Pericardium fibroblast (primary cell): Measurements from ENCODE around the gene KRT73. TPM values are rescaled to one million over a fixed set of nuclear protein-coding genes. Genes with fewer than 3 reads are reported as not detected.

Experiments used
- total RNA-seq: library from RNA; depleted of rRNA; stranded (reverse); fragments of >200 nt; gene quantifications from 2 replicates; pipeline ENCODE4 v1.2.3, GENCODE V29; 2015

The KRT73 gene
- total RNA-seq = not detected in 2 replicates

DNA sequence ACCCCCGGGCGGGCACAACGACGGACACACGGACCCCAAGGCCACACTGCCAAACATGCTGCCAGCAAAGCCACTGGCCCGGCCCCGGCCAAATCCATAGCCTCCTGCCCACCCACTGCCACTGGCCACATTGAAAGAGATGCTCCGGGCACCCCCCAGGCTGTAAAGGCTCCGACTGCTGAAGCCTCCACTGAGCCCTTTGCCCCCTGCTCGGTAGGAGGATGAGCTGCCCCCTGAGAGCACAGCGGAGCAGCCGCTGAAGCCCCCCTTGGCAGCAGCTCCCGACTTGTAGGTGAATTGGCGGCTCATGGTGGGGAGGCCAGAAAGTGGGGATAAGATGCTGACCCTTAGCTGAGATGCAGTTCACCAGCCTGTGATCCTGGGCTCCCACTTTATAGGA lies at the start of gene KRT73:
KRT73 (minus strand) TSS at position 344 of the 400 bp plus-strand sequence; CDS start at position 309, 35 bp downstream.

DNA sequence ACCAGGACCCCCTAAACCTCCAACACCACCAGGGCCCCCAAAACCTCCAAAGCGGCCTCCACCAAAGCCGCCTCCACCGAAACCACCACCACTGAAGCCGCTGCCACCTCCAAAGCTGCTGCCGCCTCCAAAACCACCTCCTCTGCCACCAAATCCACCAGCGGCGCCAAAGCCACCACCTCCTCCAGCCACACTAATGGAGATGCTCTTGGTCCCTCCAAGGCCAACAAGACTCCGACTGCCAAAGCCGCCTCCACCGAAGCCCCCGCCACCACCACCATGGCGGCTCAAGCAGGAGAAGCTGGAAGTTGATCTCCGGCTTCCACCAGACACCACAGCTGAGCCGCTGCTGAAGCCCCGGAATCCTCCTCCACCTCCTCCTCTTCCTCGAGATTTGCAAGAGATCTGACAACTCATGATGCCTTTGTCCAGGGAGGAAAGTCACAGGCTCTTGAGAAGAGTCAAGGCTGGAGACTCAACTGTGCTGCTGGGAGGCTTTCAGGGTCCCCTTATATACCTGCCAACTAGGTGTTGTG lies 33.4 kb upstream of the KRT73 start, which contains the start of gene KRT2:
KRT2 (minus strand) TSS at position 486 of the 536 bp plus-strand sequence; CDS start at position 417, 69 bp downstream.

DNA sequence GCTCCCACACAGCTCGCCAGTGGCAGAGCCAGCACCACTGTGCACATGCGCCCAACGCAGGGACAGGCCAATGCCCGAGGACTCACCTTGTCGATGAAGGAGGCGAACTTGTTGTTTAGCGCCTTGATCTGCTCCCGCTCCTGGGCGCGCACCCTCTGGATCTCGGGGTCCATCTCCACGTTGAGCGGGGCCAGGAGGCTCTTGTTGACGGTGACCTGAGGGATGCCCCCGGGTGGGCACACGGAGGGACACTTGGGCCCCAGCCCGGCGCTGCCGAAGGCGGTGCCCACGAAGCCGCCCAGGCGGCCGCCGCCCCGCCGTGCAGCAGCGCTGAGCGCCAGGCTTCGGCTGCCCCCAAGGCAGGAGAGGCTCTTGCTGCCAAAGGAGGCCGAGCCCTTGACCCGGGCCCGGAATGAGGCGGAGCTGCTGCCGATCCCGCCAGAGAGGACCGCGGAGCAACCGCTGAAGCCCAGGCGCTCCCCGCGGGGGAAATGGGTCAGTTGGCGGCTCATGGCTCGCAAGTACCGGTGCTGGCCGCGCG lies 17.3 kb downstream of the KRT73 start, which contains the start of gene KRT72:
KRT72 (minus strand) TSS at position 523 of the 541 bp plus-strand sequence; CDS start at position 512, 11 bp downstream.

GRCh38 chr12:52573743-52574142 lies 44.6 kb downstream of the KRT73 start, which contains the start of gene KRT74:
KRT74 (minus strand) TSS chr12:52573843; CDS start chr12:52573777, 66 bp downstream.

Other genes starting within 250 kb of the KRT73 start
- gene KRT84, start 232.9 kb downstream of the KRT73 start, total RNA-seq = 0.09 TPM in 1 of 2 replicates, not detected in the other
- gene KRT82, start 212.2 kb downstream of the KRT73 start, total RNA-seq = not detected in 2 replicates
- gene KRT75, start 184.2 kb downstream of the KRT73 start, total RNA-seq = not detected in 2 replicates
- gene KRT6B, start 166.4 kb downstream of the KRT73 start, total RNA-seq = not detected in 2 replicates
- gene KRT6C, start 144.8 kb downstream of the KRT73 start, total RNA-seq = not detected in 2 replicates
- gene KRT6A, start 125.3 kb downstream of the KRT73 start, total RNA-seq = 0.17 and 1.4 TPM in 2 replicates
- 0.82 TPM in 1 of 2 replicates, not detected in the other for gene KRT5, start 98.2 kb downstream of the KRT73 start, total RNA-seq
- gene KRT71, start 65.4 kb downstream of the KRT73 start, total RNA-seq = not detected in 2 replicates
- not detected in 2 replicates for gene KRT74, start 44.7 kb downstream of the KRT73 start, total RNA-seq
- gene KRT72, start 17.1 kb downstream of the KRT73 start, total RNA-seq = not detected in 2 replicates
- not detected in 2 replicates for gene KRT2, start 33.7 kb upstream of the KRT73 start, total RNA-seq
- not detected in 2 replicates for gene KRT1, start 61.8 kb upstream of the KRT73 start, total RNA-seq
- gene KRT77, start 85.0 kb upstream of the KRT73 start, total RNA-seq = not detected in 2 replicates
- gene KRT76, start 158.8 kb upstream of the KRT73 start, total RNA-seq = not detected in 2 replicates
- gene KRT3, start 177.6 kb upstream of the KRT73 start, total RNA-seq = not detected in 2 replicates
- not detected in 2 replicates for gene KRT4, start 195.6 kb upstream of the KRT73 start, total RNA-seq
- not detected in 2 replicates for gene KRT79, start 215.8 kb upstream of the KRT73 start, total RNA-seq
- gene KRT78, start 230.4 kb upstream of the KRT73 start, total RNA-seq = not detected in 2 replicates